HG02973 (cell line): ENCODE measurements around the gene TNPO2.
A peak's percentile ranks its signal among the peaks of the same experiment; 100 is the strongest.
"Not testable (repeated sequence)": the region's sequence is repeated elsewhere in the genome, so short reads cannot be mapped to it uniquely, and the experiment has no call there.

Source experiments
- ATAC-seq: cut with Tn5 transposase; IDR thresholded peaks from one replicate; pipeline ENCODE4 v1.9.1; 2021; ENCODE audit warnings: moderate library complexity; ENCODE audit not compliant: unreplicated experiment

Gene TNPO2

DNA sequence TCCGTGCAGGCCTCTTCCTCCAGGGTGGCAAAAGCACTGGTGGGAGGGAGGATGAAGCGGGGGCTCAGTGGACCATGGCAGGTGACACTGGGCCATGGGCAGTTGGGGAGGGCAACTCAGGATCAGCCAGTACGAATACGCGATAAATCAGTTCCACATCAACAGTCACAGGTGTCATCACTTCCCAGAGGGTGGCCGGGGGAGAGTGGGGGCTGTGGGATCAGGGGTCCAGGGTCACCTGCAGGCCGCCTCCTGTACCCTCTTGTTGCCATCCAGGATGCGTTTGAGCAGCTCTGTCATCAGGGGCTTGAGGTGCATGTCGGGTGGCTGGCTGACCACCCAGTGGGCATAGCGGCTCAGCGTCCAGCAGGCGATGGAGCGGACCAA, 17.4 kb downstream of the TNPO2 start:
- no peak for ATAC-seq

DNA sequence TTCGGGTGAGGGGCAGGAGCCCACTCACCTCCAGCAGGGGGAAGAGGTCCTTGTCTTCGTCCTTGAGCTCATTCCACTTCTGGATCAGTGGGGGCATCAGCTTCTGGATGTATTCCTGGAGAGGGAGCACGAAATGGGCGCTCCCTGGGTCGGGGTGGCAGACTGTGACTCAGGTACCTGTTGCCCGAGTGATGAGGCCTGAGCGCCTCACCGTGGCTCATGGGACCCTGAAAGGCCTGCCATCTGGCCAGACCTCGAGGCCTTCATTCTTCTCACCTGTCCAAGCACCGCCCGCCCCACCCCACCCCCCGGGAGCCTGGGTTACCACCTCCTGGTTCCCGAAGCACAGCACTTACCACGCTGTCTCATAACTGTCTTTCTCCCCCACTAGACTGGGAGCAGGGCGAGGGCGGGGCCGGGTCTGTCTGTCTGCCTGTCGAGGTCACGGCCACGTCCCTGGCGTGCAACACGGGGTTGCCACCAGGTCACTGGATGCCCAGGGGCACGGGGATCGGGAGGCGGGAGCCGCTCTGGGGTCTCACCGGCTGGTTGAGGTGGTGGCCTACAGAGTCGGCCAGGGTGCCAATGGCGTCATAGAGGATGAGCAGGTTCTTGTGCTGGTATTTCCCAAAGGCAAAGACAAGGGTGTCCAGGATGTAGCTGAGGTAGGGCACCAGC, 17.9 kb downstream of the TNPO2 start:
- no peak for ATAC-seq

GRCh38 chr19:12705169-12705568, 18.6 kb downstream of the TNPO2 start:
- ATAC-seq: no peak

- ATAC-seq: no peak
Measured at GRCh38 chr19:12703046-12703445, 20.7 kb downstream of the TNPO2 start.

DNA sequence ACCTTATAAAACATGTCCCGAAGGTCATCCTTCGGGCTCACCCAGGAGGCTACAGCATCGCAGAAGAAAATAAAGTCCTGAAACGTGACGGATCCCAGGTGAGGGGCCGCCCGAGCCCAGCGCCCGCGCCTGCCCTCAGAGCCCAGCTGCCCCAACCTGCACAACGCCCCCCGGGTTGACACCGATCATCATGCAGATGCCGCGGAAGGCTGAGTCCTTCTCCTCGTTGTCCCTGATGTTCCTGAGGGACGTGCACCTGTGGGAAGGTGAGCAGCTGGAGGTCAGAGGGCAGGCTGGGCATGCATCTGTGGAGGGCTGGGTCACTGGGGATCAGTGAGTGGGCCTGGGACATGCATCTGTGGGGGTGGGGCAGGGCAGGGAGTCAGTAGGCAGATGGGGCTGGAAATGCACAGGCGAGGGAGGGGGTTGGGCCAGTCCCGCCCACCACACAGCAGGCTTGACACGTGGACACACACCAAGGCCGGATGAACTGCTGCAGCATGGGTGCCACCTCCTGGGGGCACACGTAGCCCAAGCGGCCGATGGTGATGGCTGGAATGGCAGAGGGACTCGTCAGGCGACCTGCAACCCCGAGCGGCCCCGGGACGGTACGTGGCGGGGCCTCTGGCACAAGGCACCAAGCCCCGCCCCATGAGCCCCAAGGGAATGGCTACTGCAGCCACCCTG, 22.0 kb downstream of the TNPO2 start:
- no peak for ATAC-seq

GRCh38 chr19:12698138-12698537, 25.6 kb downstream of the TNPO2 start:
- no peak for ATAC-seq

GRCh38 chr19:12697425-12697824, 26.3 kb downstream of the TNPO2 start:
- ATAC-seq: not testable (repeated sequence)

DNA sequence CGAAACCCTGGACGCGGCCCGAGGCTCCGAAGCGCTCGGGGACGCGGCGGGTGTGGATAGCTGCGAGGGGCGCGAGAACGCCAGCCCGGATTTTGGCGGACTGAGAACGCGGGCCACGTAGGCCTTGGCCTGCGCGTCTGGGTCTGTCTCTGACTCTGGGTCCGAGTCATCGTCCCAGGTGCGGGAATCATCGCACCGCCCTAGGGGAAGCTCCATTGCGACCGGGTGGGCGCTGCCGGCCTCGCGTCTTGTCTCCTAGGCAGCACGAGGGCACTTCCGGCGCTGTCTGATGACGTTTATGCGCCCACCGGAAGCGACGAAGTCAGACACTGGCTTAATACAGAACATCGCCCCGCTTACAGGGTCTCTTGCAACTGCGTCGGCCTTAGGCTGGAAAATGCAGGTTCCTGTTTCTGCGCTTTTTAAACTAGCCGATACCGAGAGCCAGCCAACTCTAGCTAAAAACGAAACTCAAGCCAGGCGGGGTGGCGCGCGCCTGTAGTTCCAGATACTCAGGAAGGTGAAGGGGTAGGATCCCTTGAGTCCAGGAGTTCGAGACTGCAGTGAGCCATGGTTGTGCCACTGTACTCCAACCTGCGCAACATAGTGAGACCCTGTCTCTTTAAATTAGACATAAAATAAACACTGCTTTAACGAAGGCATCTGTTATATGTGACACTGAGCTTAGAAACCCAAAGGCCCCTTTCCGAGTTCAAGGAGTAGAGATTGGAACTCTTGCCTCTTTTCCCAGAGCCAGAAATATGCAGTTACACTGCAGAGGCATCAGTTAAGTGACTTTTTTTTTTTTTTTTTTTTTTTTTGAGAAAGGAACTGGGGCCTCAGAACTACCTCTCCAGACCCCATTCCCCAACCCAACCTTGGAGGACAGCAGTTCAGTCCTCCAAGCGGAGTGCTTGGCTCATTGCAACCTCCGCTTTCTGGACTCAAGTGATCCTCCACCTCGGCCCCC, 27.1 kb downstream of the TNPO2 start, which contains the start of gene FBXW9:
Gene FBXW9, minus strand, starts transcription at position 266 of the 970 bp plus-strand sequence. Its CDS starts 50 bp downstream, at position 216.
- ATAC-seq: peak; percentile 65

- ATAC-seq: peak; percentile 6
Measured at GRCh38 chr19:12695997-12696365, 27.8 kb downstream of the TNPO2 start.

DNA sequence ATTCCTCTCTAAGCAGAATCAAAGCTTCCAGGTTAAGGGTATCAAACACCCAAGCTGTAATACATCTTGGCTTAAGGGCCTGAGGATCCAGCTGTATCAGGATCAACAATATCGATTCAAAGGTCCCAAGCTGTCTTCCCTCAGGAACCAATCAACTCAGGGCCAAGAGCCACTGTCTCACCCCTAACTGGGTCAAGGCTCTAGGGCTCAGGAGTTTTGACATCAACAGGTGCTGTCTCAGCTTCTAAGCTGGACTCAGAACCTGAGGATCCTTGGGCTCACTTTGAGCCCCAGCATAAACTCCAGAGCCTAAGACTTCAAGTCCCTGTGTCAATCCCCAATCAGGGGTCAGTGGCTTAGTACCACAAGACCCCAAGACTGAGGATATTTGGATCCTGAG, 28.2 kb downstream of the TNPO2 start:
- peak; percentile 15 for ATAC-seq

DNA sequence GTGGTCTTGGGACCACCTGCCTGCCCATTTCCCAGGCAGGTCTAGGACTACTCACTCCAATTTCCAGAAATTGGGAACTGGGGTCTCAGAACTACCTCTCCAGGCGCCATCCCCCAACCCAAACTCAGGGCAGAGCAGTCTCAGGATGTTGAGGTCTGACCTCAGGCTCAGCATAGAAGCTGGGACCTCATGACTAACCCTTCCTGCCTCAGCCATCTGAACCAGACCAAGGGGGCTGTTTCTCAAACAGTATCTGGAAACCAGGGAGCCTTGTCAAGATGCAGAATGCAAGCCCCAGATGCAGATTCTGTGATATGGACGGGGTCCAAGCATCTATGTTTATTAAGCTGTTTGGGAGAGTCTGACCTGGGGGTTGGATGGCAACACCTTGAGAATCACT, 28.6 kb downstream of the TNPO2 start:
- ATAC-seq: no peak

GRCh38 chr19:12694641-12695040, 29.1 kb downstream of the TNPO2 start:
- no peak for ATAC-seq

- no peak for ATAC-seq
Measured at GRCh38 chr19:12692960-12693359, 30.8 kb downstream of the TNPO2 start.

DNA sequence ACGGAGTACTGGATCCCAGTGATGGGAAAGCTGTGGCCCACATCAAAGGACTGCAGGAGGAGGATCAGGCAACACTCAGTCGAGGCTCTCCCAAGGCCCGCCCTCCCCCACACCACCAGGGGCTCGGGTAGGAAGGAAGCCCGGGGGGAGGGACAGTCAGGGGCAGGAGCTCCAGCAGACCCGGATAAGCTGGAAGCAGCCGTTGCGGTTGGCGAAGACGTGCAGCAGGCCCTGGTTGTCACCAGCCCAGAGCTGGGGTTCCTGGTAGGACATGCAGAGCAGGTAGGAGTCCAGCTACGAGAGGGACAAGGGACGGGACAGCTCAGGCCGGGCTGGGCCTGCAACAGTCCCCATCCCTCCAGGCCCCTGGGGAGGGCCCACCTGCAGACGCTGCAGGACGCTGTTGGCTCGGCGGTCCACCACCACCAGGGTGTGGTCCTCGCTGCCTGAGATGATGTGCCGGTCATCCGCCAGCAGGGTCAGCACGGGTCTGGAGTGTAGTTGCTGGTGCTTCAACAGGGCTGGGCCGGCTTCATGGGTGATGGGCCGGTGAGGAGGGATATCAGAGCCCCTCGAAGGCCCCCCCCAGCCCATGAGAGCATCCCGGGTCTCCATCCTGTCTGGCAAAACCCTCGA, 34.0 kb downstream of the TNPO2 start:
- ATAC-seq: no peak

DNA sequence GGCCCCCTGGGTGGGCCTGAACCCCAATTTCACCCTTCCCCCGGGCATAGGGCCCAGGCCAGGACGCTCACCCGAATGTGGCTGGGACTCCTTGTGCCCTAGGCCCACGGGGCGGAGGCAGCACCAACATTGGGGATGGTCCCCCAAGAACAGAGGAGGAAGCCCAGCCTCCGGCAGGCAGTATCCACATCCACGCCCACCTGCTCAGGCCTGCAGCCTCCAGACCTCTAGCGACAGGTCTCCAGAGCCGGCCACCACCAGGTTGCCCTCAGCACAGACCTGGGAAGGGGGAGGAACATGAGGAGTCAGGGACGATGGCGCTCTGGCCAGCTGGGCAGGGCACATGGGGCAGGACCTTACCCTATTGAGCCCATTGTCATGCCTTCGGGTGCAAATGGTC, 34.7 kb downstream of the TNPO2 start:
- ATAC-seq: no peak

DNA sequence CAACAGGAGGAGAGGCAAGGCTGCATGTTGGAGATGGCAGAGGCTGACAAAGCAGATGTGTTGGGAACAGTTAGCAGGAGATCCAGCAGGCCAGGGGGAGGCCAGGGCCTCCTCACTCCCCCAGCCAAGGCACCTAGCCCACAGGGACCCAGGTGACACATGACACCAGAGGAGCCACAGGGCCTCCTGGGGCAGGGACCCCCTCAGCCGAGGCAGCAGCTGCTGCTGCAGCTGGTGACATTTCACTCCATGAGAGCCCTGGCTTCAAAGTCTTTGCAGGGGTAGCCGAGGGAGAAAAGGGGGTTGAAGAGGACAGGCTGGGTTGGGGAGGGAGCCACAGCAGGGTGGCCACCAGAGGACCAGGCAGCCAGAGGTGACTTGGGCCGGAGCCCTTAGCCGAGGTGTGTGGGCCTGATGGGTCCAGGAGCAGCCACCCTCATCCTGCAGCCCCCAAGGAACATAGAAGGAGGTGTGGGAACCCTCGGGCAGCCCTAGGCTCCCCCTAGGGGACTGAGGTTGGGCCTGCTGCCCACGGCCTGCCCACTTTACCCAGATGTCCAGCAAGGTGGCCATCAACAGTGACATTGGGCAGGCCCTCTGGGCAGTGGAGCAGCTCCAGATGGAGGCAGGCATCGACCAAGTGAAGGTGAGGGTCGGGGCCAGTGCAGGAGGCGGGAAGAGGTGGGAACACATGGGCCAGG, 36.1 kb downstream of the TNPO2 start, which contains the start of gene GNG14:
Gene GNG14, plus strand, starts transcription at position 503 of the 701 bp plus-strand sequence. Its CDS starts 51 bp downstream, at position 554.
- no peak for ATAC-seq

GRCh38 chr19:12685831-12686230, 37.9 kb downstream of the TNPO2 start:
- no peak for ATAC-seq

- ATAC-seq: peak; percentile 59
Measured at GRCh38 chr19:12681074-12681987, 42.4 kb downstream of the TNPO2 start, which contains the start of gene DHPS. Gene DHPS (minus strand): TSS chr19:12681880. CDS start chr19:12681766, 114 bp downstream.

GRCh38 chr19:12680034-12680433, 43.7 kb downstream of the TNPO2 start:
- no peak for ATAC-seq
